BLaER1 treated with 17β-estradiol and CSF1 and Interleukin-3, amounts not matched to agents 10 nM and 100 nM (cell line): ENCODE results near the gene NME5.

Source experiments
- H3K27ac ChIP-seq, 11 experiments: shearing (Covaris generic); formaldehyde crosslinking; 2 replicates each; pipeline ENCODE4 v1.8.1; 2022
- H3K27me3 ChIP-seq, 11 experiments: shearing (Covaris generic); formaldehyde crosslinking; 2 replicates each; pipeline ENCODE4 v1.8.1; 2022
- H3K36me3 ChIP-seq, 11 experiments: shearing (Covaris generic); formaldehyde crosslinking; 2 replicates each; pipeline ENCODE4 v1.8.1; 2022
- H3K4me1 ChIP-seq, 10 experiments: shearing (Covaris generic); formaldehyde crosslinking; 2 replicates each; pipeline ENCODE4 v1.8.1; 2022
- H3K4me2 ChIP-seq, 11 experiments: shearing (Covaris generic); formaldehyde crosslinking; 2 replicates each; pipeline ENCODE4 v1.8.1; 2022
- H3K4me3 ChIP-seq, 10 experiments: shearing (Covaris generic); formaldehyde crosslinking; 2 replicates each; pipeline ENCODE4 v1.8.1; 2022
- H3K9ac ChIP-seq, 11 experiments: shearing (Covaris generic); formaldehyde crosslinking; 2 replicates each; pipeline ENCODE4 v1.8.1; 2022
- H3K9me3 ChIP-seq, 11 experiments: shearing (Covaris generic); formaldehyde crosslinking; replicated peaks in 1 of 11; 2 replicates each; pipeline ENCODE4 v1.8.1; 2022
- H4K20me1 ChIP-seq, 11 experiments: shearing (Covaris generic); formaldehyde crosslinking; 2 replicates each; pipeline ENCODE4 v1.8.1; 2022
- Cebpa-rat ChIP-seq, 11 experiments: shearing (Covaris generic); IDR thresholded peaks; 2 replicates each; pipeline ENCODE4 v1.8.1; 2022

The NME5 gene

DNA sequence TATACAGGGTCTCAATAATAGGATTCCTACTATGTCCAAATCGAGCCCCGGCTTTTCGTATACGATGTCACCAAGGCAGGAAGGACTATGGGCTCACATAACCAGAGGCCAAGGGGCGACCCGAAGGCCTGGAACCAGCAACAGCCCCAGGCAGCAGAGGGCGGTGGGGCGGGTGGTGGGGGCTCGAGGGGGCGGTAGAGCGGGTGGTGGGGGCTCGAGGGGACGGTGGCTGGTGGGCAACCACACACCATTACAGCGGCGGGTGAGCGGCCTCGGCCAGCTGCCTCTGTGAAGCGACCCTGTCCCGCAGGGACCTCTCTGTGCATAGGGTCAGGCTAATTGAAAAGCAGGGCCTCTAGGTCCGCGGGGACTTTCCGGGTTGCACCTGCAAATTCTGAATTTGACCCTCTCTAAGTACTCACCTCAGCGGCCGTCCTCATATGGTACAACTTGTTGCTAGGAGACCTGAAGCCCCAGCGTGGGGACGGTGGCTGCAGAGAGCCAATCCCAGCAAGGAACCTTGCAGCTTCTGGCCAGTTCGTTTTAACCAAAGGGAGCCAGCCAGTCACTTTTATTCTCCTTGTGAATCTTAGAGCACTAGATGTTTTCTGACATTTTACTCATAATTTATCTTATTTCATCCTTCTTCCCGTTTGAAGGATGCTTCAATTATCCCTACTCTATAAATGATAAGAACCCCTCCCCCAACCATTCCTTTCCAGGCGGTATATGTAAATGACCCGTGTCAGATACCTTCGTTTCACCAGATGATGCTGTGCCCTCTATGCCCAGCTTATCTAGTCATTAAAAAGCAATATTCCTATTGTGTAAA, at the start of gene NME5:
Gene NME5 (minus strand): TSS at position 480 of the 832 bp plus-strand sequence. CDS start 648 bp downstream, outside the sequence.
- peaks cover 9 to 19% (median 12%) of the 10 kb centered on the region in 10 experiments; a peak in 19 of 20 replicates for H3K4me1 ChIP-seq
- no peak for TF ChIP-seq Cebpa-rat (IDR thresholded peaks at IDR 0.05)
- H3K36me3 ChIP-seq: peaks cover 0 to 7% (median 0%) of the 10 kb centered on the region in 11 experiments; a peak in 1 of 22 replicates
- peaks cover 0 to 43% (median 0%) of the 10 kb centered on the region in 11 experiments; a peak in 5 of 22 replicates for H3K27me3 ChIP-seq
- no peaks in the 10 kb centered on the region for H4K20me1 ChIP-seq
- peak within 1 kb of the TSS; percentile 61 to 90 (median 84) for H3K4me2 ChIP-seq
- peak within 1 kb of the TSS; percentile 28 to 61 (median 50); a peak in 19 of 20 replicates for H3K4me3 ChIP-seq
- H3K27ac ChIP-seq: no peak within 1 kb of the TSS
- peak within 1 kb of the TSS in 2 of 11 experiments; percentile 20 to 57; a peak in 2 of 22 replicates for H3K9ac ChIP-seq
- H3K9me3 ChIP-seq: peaks cover 0 to 12% (median 10%) of the 10 kb centered on the region in 11 experiments; a peak in 12 of 22 replicates

- Histone ChIP-seq H3K9ac (no peak overlapping the region), H3K9me3 (no peaks in the 10 kb centered on the region), H3K4me2 (no peak overlapping the region), H4K20me1 (peaks cover 0 to 29% (median 11%) of the 10 kb centered on the region in 11 experiments; a peak in 12 of 22 replicates), H3K4me1 (peaks cover 0 to 14% (median 3%) of the 10 kb centered on the region in 10 experiments; a peak in 8 of 20 replicates), H3K27me3 (no peaks in the 10 kb centered on the region), H3K4me3 (no peak overlapping the region), H3K27ac (no peak overlapping the region), H3K36me3 (peaks cover 98 to 100% (median 100%) of the 10 kb centered on the region in 11 experiments)
- no peak for TF ChIP-seq Cebpa-rat (IDR thresholded peaks at IDR 0.05)
Measured at GRCh38 chr5:138188626-138189025, 49.4 kb upstream of the NME5 start.

DNA sequence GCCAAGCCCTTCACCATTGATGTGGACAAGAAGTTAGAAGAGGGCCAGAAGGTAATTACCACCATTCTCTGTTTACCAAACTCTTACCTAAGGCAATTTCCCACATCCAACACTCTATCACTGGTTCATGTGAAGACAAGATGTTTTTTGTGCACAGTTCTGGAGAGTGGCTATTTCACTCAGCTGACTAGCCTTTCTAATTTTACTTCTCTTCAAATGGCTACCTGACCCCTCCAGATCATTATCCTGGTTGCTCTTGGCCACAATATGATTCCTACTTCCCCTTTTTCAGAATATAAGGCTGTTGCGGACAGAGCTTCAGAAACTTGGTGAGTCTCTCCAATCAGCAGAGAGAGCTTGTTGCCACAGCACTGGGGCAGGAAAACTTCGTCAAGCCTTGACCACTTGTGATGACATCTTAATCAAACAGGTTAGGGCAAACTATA, 46.8 kb upstream of the NME5 start:
- Histone ChIP-seq H3K4me2 (peak overlapping the region in 2 of 11 experiments; percentile 9 to 14; a peak in 1 of 22 replicates), H3K27ac (peak overlapping the region in 3 of 11 experiments; percentile 0 to 12 (median 9); a peak in 2 of 22 replicates), H3K4me1 (peaks cover 0 to 19% (median 3%) of the 10 kb centered on the region in 10 experiments; a peak in 10 of 20 replicates), H3K36me3 (peaks cover 92 to 100% (median 100%) of the 10 kb centered on the region in 11 experiments), H3K9ac (peak overlapping the region in 6 of 11 experiments; percentile 5 to 44 (median 16); a peak in 4 of 22 replicates), H3K27me3 (no peaks in the 10 kb centered on the region), H3K9me3 (no peaks in the 10 kb centered on the region), H3K4me3 (no peak overlapping the region), H4K20me1 (peaks cover 0 to 51% (median 17%) of the 10 kb centered on the region in 11 experiments; a peak in 13 of 22 replicates)
- no peak for TF ChIP-seq Cebpa-rat (IDR thresholded peaks at IDR 0.05)

DNA sequence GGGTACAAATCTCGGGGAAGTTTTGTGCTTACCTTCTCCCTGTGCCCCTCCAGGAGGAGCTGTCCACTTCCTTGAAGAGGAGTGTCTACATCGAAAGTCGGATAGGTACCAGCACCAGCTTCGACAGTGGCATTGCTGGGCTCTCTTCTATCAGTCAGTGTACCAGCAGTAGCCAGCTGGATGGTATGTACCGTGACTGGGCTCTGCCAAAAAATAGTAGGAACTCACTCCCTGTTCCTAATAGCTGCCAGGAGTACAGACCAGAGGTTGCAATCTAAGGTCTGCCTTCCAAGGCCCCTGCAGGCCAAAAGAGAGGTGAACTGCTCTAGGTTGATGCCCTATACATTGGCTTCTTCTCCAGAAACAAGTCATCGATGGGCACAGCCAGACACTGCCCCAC, 43.6 kb upstream of the NME5 start:
- Histone ChIP-seq H3K27me3 (no peaks in the 10 kb centered on the region), H4K20me1 (peaks cover 0 to 57% (median 17%) of the 10 kb centered on the region in 11 experiments; a peak in 14 of 22 replicates), H3K9me3 (no peaks in the 10 kb centered on the region), H3K27ac (no peak overlapping the region), H3K36me3 (peaks cover 60 to 74% (median 73%) of the 10 kb centered on the region in 11 experiments), H3K4me2 (no peak overlapping the region), H3K4me3 (no peak overlapping the region), H3K4me1 (peaks cover 16 to 35% (median 18%) of the 10 kb centered on the region in 10 experiments), H3K9ac (no peak overlapping the region)
- no peak for TF ChIP-seq Cebpa-rat (IDR thresholded peaks at IDR 0.05)

GRCh38 chr5:138180841-138181240, 41.6 kb upstream of the NME5 start:
- Histone ChIP-seq H4K20me1 (peaks cover 0 to 57% (median 28%) of the 10 kb centered on the region in 11 experiments; a peak in 19 of 22 replicates), H3K27me3 (no peaks in the 10 kb centered on the region), H3K9ac (peak overlapping the region; percentile 4 to 95 (median 87); a peak in 17 of 22 replicates), H3K4me2 (peak overlapping the region in 10 of 11 experiments; percentile 88 to 97 (median 94); a peak in 18 of 22 replicates), H3K4me1 (peaks cover 27 to 46% (median 35%) of the 10 kb centered on the region in 10 experiments), H3K27ac (peak overlapping the region in 4 of 11 experiments; percentile 11 to 38 (median 30); a peak in 2 of 22 replicates), H3K4me3 (peak overlapping the region in 3 of 10 experiments; percentile 85 to 99 (median 86); a peak in 6 of 20 replicates), H3K36me3 (peaks cover 53 to 70% (median 66%) of the 10 kb centered on the region in 11 experiments), H3K9me3 (no peaks in the 10 kb centered on the region)
- no peak for TF ChIP-seq Cebpa-rat (IDR thresholded peaks at IDR 0.05)

GRCh38 chr5:138180183-138180782, 41.1 kb upstream of the NME5 start:
- H3K27me3 ChIP-seq: no peaks in the 10 kb centered on the region
- peaks cover 53 to 70% (median 66%) of the 10 kb centered on the region in 11 experiments for H3K36me3 ChIP-seq
- peak overlapping the region in 10 of 11 experiments; percentile 20 to 95 (median 91); a peak in 20 of 22 replicates for H3K9ac ChIP-seq
- H3K4me3 ChIP-seq: peak overlapping the region in 9 of 10 experiments; percentile 81 to 99 (median 85); a peak in 18 of 20 replicates
- H4K20me1 ChIP-seq: peaks cover 0 to 51% (median 34%) of the 10 kb centered on the region in 11 experiments; a peak in 18 of 22 replicates
- H3K4me2 ChIP-seq: peak overlapping the region; percentile 88 to 98 (median 94)
- peak overlapping the region in 8 of 11 experiments; percentile 23 to 96 (median 92); a peak in 11 of 22 replicates for H3K27ac ChIP-seq
- no peak for TF ChIP-seq Cebpa-rat (IDR thresholded peaks at IDR 0.05)
- no peaks in the 10 kb centered on the region for H3K9me3 ChIP-seq
- H3K4me1 ChIP-seq: peaks cover 26 to 40% (median 35%) of the 10 kb centered on the region in 10 experiments

DNA sequence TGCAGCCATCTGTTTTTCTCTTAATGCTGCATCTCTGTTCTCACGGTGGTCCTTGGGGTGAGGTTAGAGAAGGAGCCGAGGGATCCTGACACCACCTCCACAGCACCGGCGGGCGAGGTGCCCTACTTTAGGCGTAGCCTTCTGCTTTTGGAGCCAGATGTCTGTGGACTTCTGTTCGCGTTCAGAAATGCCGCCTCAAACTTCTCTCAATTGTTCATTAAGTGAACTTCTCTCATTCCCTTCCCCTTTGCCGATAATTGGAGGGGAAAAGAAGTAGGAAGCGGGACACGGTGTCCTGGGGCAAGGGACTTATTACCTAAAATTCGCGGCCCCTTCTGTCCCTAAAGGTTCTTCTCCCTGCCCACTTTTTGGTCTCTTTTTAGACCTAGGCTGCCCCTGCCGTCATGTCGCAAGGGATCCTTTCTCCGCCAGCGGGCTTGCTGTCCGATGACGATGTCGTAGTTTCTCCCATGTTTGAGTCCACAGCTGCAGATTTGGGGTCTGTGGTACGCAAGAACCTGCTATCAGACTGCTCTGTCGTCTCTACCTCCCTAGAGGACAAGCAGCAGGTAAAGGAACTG, 40.1 kb upstream of the NME5 start:
- peaks cover 0 to 52% (median 35%) of the 10 kb centered on the region in 11 experiments; a peak in 18 of 22 replicates for H4K20me1 ChIP-seq
- no peaks in the 10 kb centered on the region for H3K27me3 ChIP-seq
- H3K27ac ChIP-seq: peak overlapping the region in 9 of 11 experiments; percentile 79 to 96 (median 93); a peak in 18 of 22 replicates
- H3K4me2 ChIP-seq: peak overlapping the region; percentile 88 to 98 (median 94)
- peaks cover 26 to 39% (median 35%) of the 10 kb centered on the region in 10 experiments for H3K4me1 ChIP-seq
- peaks cover 53 to 70% (median 66%) of the 10 kb centered on the region in 11 experiments for H3K36me3 ChIP-seq
- H3K4me3 ChIP-seq: peak overlapping the region; percentile 81 to 99 (median 86)
- no peaks in the 10 kb centered on the region for H3K9me3 ChIP-seq
- H3K9ac ChIP-seq: peak overlapping the region; percentile 33 to 95 (median 91)
- TF ChIP-seq Cebpa-rat (IDR thresholded peaks at IDR 0.05): no peak
